Ascending aorta (tissue), 2 donors: ENCODE measurements around the gene SLC25A21. TPM values are rescaled to one million over a fixed set of nuclear protein-coding genes. Genes with fewer than 3 reads are reported as not detected.

Experiments
- DNase-seq, 2 donors: peaks; one replicate each; pipeline ENCODE4 v3.0.0-alpha.2; 2019; ENCODE audit warnings: low spot score in 2 of 2
- H3K27ac ChIP-seq, 2 donors: fragments of 200-600 bp; sonication (generic); one replicate each; pipeline ENCODE4 v1.5.1; 2016 to 2017; ENCODE audit warnings: mild to moderate bottlenecking in 1 of 2
- H3K27me3 ChIP-seq: fragments of 200-600 bp; sonication (generic); one replicate; pipeline ENCODE4 v1.5.1; 2017
- H3K36me3 ChIP-seq, 2 donors: fragments of 200-600 bp; sonication (generic); one replicate each; pipeline ENCODE4 v1.5.1; 2016
- H3K4me1 ChIP-seq, 2 donors: fragments of 200-600 bp; sonication (generic); one replicate each; pipeline ENCODE4 v1.5.1; 2016 to 2017; ENCODE audit warnings: mild to moderate bottlenecking in 1 of 2
- H3K4me3 ChIP-seq, 2 donors: fragments of 200-600 bp; sonication (generic); one replicate each; pipeline ENCODE4 v1.5.1; 2016 to 2017; ENCODE audit warnings: mild to moderate bottlenecking in 1 of 2
- H3K9me3 ChIP-seq, 2 donors: fragments of 200-600 bp; sonication (generic); one replicate each; pipeline ENCODE4 v1.5.1; 2016
- intact Hi-C: fragments of 100-400 bp; cut with DNase I; formaldehyde crosslinking; loops from one replicate; pipeline ENCODE4 v1.15.1; 2023
- total RNA-seq: library from RNA; depleted of rRNA; stranded (reverse); fragments of >200 nt; gene quantifications from one replicate; pipeline ENCODE4 v1.1.0, GENCODE V29; 2016
- TF ChIP-seq, protein P1 (sequence below), 3 experiments: fragments of 200-600 bp in 2 of 3; fragments of 450-650 bp in 1 of 3; sonication (generic) in 2 of 3; IDR thresholded peaks; one replicate each; pipeline ENCODE4 v1.5.1; 2016 to 2019; ENCODE audit warnings: antibody characterized with exemption in 3 of 3, mild to moderate bottlenecking in 1 of 3, moderate library complexity in 1 of 3

Gene SLC25A21
- total RNA-seq, 1 donor from 2014 or later, result not detected

DNA sequence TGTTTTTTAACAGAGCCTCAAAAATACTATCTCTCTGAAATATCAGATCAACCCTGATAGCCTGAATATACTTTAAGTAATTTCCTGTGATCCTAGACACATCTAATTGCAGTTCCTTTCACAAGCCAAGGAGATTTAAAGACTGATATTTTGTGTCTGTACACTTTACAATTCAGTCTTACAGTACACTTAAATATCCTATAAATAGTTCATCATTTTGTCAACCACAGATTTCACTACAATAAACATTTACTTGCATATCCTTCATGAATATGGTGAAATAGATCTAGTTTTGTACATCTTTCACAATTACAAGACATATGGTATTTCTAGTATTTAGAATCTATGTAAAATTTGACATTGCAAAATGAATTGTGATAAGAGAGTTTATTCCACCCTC lies 349.7 kb downstream of the SLC25A21 start:
- no peaks in the 10 kb centered on the region for H3K36me3 ChIP-seq
- H3K27ac ChIP-seq, result no peak overlapping the region
- TF ChIP-seq, protein P1, sequence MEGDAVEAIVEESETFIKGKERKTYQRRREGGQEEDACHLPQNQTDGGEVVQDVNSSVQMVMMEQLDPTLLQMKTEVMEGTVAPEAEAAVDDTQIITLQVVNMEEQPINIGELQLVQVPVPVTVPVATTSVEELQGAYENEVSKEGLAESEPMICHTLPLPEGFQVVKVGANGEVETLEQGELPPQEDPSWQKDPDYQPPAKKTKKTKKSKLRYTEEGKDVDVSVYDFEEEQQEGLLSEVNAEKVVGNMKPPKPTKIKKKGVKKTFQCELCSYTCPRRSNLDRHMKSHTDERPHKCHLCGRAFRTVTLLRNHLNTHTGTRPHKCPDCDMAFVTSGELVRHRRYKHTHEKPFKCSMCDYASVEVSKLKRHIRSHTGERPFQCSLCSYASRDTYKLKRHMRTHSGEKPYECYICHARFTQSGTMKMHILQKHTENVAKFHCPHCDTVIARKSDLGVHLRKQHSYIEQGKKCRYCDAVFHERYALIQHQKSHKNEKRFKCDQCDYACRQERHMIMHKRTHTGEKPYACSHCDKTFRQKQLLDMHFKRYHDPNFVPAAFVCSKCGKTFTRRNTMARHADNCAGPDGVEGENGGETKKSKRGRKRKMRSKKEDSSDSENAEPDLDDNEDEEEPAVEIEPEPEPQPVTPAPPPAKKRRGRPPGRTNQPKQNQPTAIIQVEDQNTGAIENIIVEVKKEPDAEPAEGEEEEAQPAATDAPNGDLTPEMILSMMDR (IDR thresholded peaks at IDR 0.05), result no peak
- H3K4me3 ChIP-seq, result no peak overlapping the region
- H3K27me3 ChIP-seq, result no peaks in the 10 kb centered on the region
- DNase-seq, result no peak
- intact Hi-C loops, result no loop called here
- no peaks in the 10 kb centered on the region for H3K9me3 ChIP-seq
- H3K4me1 ChIP-seq, result no peaks in the 10 kb centered on the region

DNA sequence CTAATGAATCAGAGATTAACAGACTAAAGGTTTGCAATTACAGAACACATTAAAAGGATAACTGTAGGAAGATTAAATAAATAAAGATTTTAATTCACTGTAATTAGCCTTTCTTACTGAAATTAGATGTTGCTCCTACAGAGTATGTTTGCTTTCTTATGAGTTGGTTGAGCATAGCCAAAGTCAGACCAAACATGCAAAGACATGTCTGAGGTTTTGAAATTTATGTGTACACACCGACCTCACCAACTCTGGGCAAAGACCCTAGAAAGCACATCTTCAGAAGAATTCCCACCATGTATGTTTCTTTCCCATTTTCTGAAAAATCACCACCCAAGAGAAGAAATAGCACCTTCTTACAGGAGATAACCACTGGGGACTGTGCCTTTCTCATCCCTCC lies 351.5 kb downstream of the SLC25A21 start:
- Histone ChIP-seq H3K4me3 (no peak overlapping the region), H3K9me3 (no peaks in the 10 kb centered on the region), H3K4me1 (no peaks in the 10 kb centered on the region), H3K36me3 (no peaks in the 10 kb centered on the region), H3K27ac (no peak overlapping the region), H3K27me3 (no peaks in the 10 kb centered on the region)
- TF ChIP-seq, protein P1 (IDR thresholded peaks at IDR 0.05), result no peak
- DNase-seq, result no peak
- intact Hi-C loops, result no loop called here

DNA sequence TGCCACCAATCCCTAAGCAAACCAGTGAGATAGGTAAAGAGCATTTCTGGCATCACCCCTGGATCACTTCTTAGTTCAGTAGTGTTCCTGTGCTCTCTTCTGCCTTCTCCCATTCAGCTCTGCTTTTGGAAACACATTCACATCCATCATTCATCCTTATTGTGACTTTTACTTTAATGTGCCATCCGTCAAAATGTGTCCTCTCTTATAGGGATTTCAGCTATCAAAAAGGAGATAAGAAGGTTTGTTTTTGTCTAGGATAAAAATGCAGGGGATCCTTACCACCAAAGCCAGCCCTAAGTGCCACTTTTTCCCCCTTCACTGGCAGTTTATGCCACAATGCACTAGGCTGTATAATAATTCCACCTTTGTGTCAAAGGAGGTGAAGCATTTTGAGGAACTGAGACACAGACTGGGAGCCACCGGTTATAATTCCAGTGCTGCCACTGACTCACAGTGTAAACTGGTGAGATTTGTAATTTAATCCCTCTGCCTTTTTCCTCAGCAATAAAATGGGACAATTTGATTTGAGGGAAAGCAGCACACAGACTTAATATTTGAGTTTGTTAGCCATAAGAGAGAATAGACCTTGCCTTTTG lies 352.2 kb downstream of the SLC25A21 start:
- DNase-seq, result no peak
- Histone ChIP-seq H3K4me3 (no peak overlapping the region), H3K27ac (no peak overlapping the region), H3K9me3 (no peaks in the 10 kb centered on the region), H3K27me3 (no peaks in the 10 kb centered on the region), H3K4me1 (no peaks in the 10 kb centered on the region), H3K36me3 (no peaks in the 10 kb centered on the region)
- intact Hi-C loops, result no loop called here
- TF ChIP-seq, protein P1 (IDR thresholded peaks at IDR 0.05), result no peak

DNA sequence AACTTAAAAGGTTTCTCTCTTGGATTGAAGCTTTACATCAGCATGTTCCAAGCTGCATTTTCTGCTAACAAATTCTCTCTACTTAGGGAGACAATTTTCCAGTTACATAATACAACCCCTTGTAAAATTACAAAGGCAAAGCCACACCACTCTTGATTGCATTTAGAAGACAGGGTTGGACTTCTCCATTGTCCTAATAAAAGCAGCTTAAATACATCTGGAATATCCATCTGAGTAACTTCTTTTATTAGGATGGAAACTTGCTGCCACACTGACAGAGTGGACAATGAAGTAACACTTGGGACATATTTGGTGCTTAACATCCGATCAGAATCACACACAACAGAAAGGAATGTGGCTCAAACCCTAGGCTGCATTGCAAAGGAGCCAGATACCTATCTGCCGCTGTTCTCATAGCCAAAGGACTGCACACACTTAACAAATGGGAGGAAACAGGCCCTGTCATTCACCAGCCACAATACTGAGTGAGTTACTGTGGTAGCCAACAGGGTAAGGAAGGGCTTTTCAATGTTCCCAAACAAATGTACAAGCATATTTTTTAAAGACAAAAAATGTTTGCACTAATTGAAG lies 353.5 kb downstream of the SLC25A21 start:
- no peak overlapping the region for H3K4me3 ChIP-seq
- TF ChIP-seq, protein P1 (IDR thresholded peaks at IDR 0.05), result no peak
- no peak for DNase-seq
- H3K36me3 ChIP-seq, result no peaks in the 10 kb centered on the region
- H3K4me1 ChIP-seq, result no peaks in the 10 kb centered on the region
- no peak overlapping the region for H3K27ac ChIP-seq
- H3K27me3 ChIP-seq, result no peaks in the 10 kb centered on the region
- no peaks in the 10 kb centered on the region for H3K9me3 ChIP-seq
- intact Hi-C loops, result no loop called here

DNA sequence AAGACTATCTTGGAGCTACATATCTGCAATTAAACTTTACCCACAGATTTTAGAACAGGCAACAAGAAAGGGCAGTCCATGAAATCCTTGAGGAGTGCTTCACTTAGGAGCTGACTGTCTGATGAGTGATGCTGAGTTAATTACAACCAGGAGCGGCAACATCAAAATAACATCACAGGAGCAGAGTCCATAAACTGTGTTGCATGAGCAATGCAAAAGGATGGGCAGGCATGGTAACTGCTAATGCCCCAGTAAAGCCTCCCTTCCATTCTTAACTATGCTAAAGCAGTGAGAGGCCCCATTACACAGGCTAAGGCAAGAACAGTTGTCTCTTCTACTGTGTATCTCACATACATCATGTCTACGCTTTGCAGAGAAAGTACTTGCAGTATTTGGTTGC lies 354.2 kb downstream of the SLC25A21 start:
- TF ChIP-seq, protein P1 (IDR thresholded peaks at IDR 0.05), result no peak
- no peak overlapping the region for H3K4me3 ChIP-seq
- no peak for DNase-seq
- no peaks in the 10 kb centered on the region for H3K36me3 ChIP-seq
- H3K27ac ChIP-seq, result no peak overlapping the region
- intact Hi-C loops, result no loop called here
- H3K9me3 ChIP-seq, result no peaks in the 10 kb centered on the region
- H3K4me1 ChIP-seq, result no peaks in the 10 kb centered on the region
- no peaks in the 10 kb centered on the region for H3K27me3 ChIP-seq
